Measurements from ENCODE around the gene SEMA3A. TPM values are rescaled to one million over a fixed set of nuclear protein-coding genes. Genes with fewer than 3 reads are reported as not detected.

SEMA3A gene
- total RNA-seq, 2 donors from 2014 or later: 0.68 to 1.1 TPM

- Histone ChIP-seq H3K27ac (no peak overlapping the region), H3K9me3 (no peaks in the 10 kb centered on the region), H3K36me3 (no peaks in the 10 kb centered on the region), H3K4me3 (no peak overlapping the region), H3K4me1 (ENCODE audit: control insufficient read depth in 1 of 2, low read depth in 2 of 2) (no peaks in the 10 kb centered on the region), H3K27me3 (replicated peaks; ENCODE audit: insufficient read depth) (no peaks in the 10 kb centered on the region)
- ATAC-seq (ENCODE audit: insufficient number of reproducible peaks, low FRiP score, low read depth): no peak
- TF ChIP-seq, protein P1, sequence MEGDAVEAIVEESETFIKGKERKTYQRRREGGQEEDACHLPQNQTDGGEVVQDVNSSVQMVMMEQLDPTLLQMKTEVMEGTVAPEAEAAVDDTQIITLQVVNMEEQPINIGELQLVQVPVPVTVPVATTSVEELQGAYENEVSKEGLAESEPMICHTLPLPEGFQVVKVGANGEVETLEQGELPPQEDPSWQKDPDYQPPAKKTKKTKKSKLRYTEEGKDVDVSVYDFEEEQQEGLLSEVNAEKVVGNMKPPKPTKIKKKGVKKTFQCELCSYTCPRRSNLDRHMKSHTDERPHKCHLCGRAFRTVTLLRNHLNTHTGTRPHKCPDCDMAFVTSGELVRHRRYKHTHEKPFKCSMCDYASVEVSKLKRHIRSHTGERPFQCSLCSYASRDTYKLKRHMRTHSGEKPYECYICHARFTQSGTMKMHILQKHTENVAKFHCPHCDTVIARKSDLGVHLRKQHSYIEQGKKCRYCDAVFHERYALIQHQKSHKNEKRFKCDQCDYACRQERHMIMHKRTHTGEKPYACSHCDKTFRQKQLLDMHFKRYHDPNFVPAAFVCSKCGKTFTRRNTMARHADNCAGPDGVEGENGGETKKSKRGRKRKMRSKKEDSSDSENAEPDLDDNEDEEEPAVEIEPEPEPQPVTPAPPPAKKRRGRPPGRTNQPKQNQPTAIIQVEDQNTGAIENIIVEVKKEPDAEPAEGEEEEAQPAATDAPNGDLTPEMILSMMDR (IDR thresholded peaks at IDR 0.05): no peak
- DNase-seq (ENCODE audit: low spot score): no peak
These were observed 273.2 kb downstream of the SEMA3A start for GRCh38 chr7:83921271-83921940.

DNA sequence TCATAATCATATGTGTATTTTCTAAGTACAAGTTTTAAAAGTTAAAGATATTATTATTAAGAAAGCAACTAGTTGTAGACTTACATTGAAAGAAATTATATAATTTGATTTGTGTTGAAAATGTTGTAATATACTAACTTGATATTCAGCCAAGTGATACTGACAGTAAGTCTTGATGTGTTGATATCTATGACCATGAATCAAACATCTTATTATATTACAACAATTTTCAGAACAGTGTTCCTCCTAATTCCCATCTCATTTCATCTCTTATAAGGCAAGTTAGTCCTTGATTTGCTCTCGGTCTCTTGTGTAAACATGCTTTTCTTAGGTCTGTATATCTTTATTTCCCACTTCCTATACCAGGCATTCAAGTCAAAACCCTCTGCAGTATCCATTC, 276.4 kb downstream of the SEMA3A start:
- Histone ChIP-seq H3K9me3 (no peaks in the 10 kb centered on the region), H3K36me3 (no peaks in the 10 kb centered on the region), H3K4me1 (ENCODE audit: control insufficient read depth in 1 of 2, low read depth in 2 of 2) (no peaks in the 10 kb centered on the region), H3K27ac (no peak overlapping the region), H3K27me3 (replicated peaks; ENCODE audit: insufficient read depth) (no peaks in the 10 kb centered on the region), H3K4me3 (no peak overlapping the region)
- TF ChIP-seq, protein P1 (IDR thresholded peaks at IDR 0.05): no peak
- DNase-seq (ENCODE audit: low spot score) (no peak), ATAC-seq (ENCODE audit: insufficient number of reproducible peaks, low FRiP score, low read depth) (no peak)

- ATAC-seq (ENCODE audit: insufficient number of reproducible peaks, low FRiP score, low read depth): no peak
- H3K27ac ChIP-seq: no peak overlapping the region
- TF ChIP-seq, protein P1 (IDR thresholded peaks at IDR 0.05): no peak
- no peak for DNase-seq (ENCODE audit: low spot score)
- H3K4me3 ChIP-seq: no peak overlapping the region
- no peaks in the 10 kb centered on the region for H3K9me3 ChIP-seq
- no peaks in the 10 kb centered on the region for H3K4me1 ChIP-seq (ENCODE audit: control insufficient read depth in 1 of 2, low read depth in 2 of 2)
- no peaks in the 10 kb centered on the region for H3K27me3 ChIP-seq (replicated peaks; ENCODE audit: insufficient read depth)
- no peaks in the 10 kb centered on the region for H3K36me3 ChIP-seq
These were observed 281.4 kb downstream of the SEMA3A start for GRCh38 chr7:83913174-83913573.

DNA sequence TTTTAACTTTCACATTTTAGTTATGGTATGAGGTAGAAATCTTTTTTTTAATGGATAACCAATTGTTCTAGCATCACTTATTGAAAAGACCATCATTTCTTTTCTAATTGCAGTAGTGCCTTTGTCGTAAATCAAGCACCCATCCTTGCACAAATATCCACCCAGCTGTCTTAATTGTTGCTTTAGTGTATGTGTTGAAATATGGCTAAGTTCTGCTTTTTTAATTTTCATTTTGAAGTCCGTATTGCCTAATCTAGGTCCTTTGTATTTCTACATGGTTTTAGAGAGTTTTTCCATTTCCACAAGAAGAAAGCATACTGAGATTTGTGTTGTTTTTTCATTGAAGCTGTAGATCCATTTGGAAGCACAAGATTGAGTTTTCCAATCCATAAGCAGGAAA, 286.1 kb downstream of the SEMA3A start:
- H3K9me3 ChIP-seq: no peaks in the 10 kb centered on the region
- no peaks in the 10 kb centered on the region for H3K36me3 ChIP-seq
- H3K4me1 ChIP-seq (ENCODE audit: control insufficient read depth in 1 of 2, low read depth in 2 of 2): no peaks in the 10 kb centered on the region
- TF ChIP-seq, protein P1 (IDR thresholded peaks at IDR 0.05): no peak
- no peak for DNase-seq (ENCODE audit: low spot score)
- H3K27ac ChIP-seq: no peak overlapping the region
- H3K4me3 ChIP-seq: no peak overlapping the region
- ATAC-seq (ENCODE audit: insufficient number of reproducible peaks, low FRiP score, low read depth): no peak
- no peaks in the 10 kb centered on the region for H3K27me3 ChIP-seq (replicated peaks; ENCODE audit: insufficient read depth)
